Calu3 (cell line): ENCODE results near the gene FSTL1. TPM values are rescaled to one million over a fixed set of nuclear protein-coding genes. Genes with fewer than 3 reads are reported as not detected.

Experiments
- BruUV-seq: library from RNA; stranded (reverse); fragments of 400-500 nt; replicated peaks from 2 replicates; lab custom pipeline; 2021; lab: Mats Ljungman, UMichigan
- CTCF ChIA-PET: fragments of 300-600 bp; sonication (Branson Sonifier 250); formaldehyde crosslinking; loops from one replicate; lab custom pipeline; 2022; ENCODE audit warnings: antibody characterized with exemption; lab: Charles Lee
- DNase-seq: peaks from one replicate; pipeline ENCODE4 v3.0.0; 2022
- H3K27ac Mint-ChIP-seq: one replicate; pipeline ENCODE4 v1.8.0; 2022; ENCODE audit warnings: mixed read lengths; ENCODE audit not compliant: unreplicated experiment
- H3K27me3 Mint-ChIP-seq: one replicate; pipeline ENCODE4 v1.8.0; 2022; ENCODE audit warnings: mixed read lengths; ENCODE audit not compliant: unreplicated experiment
- H3K36me3 Mint-ChIP-seq: one replicate; pipeline ENCODE4 v1.8.0; 2022; ENCODE audit warnings: mild to moderate bottlenecking, moderate library complexity, mixed read lengths; ENCODE audit not compliant: insufficient read depth, unreplicated experiment
- H3K4me1 Mint-ChIP-seq: one replicate; pipeline ENCODE4 v1.8.0; 2022; ENCODE audit warnings: mild to moderate bottlenecking, low read depth, mixed read lengths; ENCODE audit not compliant: unreplicated experiment
- H3K4me3 Mint-ChIP-seq: one replicate; pipeline ENCODE4 v1.8.0; 2022; ENCODE audit warnings: mild to moderate bottlenecking, low read depth, moderate library complexity, mixed read lengths; ENCODE audit not compliant: unreplicated experiment
- H3K9me3 Mint-ChIP-seq: one replicate; pipeline ENCODE4 v1.8.0; 2022; ENCODE audit warnings: low read depth, mixed read lengths; ENCODE audit not compliant: unreplicated experiment
- intact Hi-C: fragments of 100-400 bp; cut with micrococcal nuclease; formaldehyde crosslinking; loops from one replicate; pipeline ENCODE4 v1.10.0; 2022; ENCODE audit not compliant: unreplicated experiment
- total RNA-seq: library from RNA; stranded (reverse); gene quantifications from 2 replicates; pipeline ENCODE4 v1.2.3, GENCODE V29; 2022
- TF ChIP-seq, protein P1 (sequence below): fragments of 200-600 bp; IDR thresholded peaks from one replicate; pipeline ENCODE4 v1.8.0; 2022; ENCODE audit warnings: antibody characterized with exemption; ENCODE audit not compliant: unreplicated experiment

FSTL1 gene
- total RNA-seq, 1 experiment from 2014 or later, result 18.5 TPM

DNA sequence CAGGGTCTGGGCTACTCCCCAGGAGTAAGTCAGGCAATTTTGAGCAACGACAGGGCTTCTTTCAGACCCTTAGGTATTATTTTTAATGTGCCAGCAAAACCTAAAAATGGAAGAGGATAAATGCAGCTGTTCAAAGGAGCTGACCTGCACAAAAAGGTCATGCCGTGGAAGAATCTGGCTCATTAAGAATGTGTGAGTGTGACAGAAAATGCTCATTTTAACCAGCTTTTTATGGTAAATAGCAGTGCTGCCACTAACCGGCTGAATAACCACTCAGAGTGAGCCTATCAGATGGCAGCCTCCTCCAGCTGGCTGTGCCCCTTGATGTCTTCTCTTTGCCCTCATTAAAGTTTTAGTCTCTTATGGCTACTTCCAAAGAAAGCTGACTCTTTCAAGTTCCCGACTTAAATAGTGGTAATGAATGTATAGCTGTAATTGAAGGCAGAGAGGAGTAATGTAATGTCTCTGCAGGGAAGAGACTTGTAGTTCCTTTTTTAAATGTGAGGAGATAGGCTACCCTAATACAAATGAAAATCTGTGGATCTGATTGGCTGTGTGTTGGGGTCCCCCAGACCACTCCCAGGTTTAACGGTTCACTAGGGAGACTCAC, 9.5 kb upstream of the FSTL1 start:
- Mint-ChIP-seq H3K27me3 (no peaks in the 10 kb centered on the region), H3K4me1 (no peaks in the 10 kb centered on the region), H3K36me3 (no peaks in the 10 kb centered on the region), H3K9me3 (peaks cover 2% of the 10 kb centered on the region), H3K27ac (no peak overlapping the region), H3K4me3 (no peak overlapping the region)
- BruUV-seq, result no TSS peak
- DNase-seq, result no peak
- TF ChIP-seq, protein P1, sequence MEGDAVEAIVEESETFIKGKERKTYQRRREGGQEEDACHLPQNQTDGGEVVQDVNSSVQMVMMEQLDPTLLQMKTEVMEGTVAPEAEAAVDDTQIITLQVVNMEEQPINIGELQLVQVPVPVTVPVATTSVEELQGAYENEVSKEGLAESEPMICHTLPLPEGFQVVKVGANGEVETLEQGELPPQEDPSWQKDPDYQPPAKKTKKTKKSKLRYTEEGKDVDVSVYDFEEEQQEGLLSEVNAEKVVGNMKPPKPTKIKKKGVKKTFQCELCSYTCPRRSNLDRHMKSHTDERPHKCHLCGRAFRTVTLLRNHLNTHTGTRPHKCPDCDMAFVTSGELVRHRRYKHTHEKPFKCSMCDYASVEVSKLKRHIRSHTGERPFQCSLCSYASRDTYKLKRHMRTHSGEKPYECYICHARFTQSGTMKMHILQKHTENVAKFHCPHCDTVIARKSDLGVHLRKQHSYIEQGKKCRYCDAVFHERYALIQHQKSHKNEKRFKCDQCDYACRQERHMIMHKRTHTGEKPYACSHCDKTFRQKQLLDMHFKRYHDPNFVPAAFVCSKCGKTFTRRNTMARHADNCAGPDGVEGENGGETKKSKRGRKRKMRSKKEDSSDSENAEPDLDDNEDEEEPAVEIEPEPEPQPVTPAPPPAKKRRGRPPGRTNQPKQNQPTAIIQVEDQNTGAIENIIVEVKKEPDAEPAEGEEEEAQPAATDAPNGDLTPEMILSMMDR, result no peak
- CTCF ChIA-PET, result interaction anchor here (0.6 kb wide), 1 partner anchor 15 kb away, joined by 8 read pairs; no protein-coding TSS in a partner anchor
- intact Hi-C loops, result no loop called here

DNA sequence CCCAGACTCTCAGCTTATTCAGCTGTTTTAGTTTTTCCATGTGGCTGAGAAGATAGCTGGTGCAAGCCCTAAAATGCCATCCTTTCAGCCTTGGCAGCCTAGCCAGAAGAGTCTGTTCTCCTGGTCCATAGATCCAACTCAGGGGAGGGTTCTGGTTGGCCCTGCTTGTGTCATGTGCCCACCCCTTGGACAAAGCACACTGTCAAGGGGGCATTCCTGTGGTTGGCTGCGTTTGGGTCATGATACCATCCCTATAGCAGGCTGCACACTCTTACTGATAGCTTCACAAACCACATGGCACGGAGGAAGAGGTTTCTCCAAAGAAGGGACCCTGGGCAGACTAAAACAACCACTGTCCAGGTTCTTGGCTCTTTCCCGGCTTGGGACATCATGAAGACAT, 8.4 kb upstream of the FSTL1 start:
- Mint-ChIP-seq H3K9me3 (peaks cover 2% of the 10 kb centered on the region), H3K4me1 (no peaks in the 10 kb centered on the region), H3K36me3 (no peaks in the 10 kb centered on the region), H3K27me3 (no peaks in the 10 kb centered on the region), H3K4me3 (no peak overlapping the region), H3K27ac (no peak overlapping the region)
- intact Hi-C loops, result no loop called here
- DNase-seq, result no peak
- TF ChIP-seq, protein P1, result no peak
- CTCF ChIA-PET, result no interaction called here
- no TSS peak for BruUV-seq

- BruUV-seq, result no TSS peak
- DNase-seq, result peak; percentile 27
- Mint-ChIP-seq H3K9me3 (peaks cover 2% of the 10 kb centered on the region), H3K36me3 (no peaks in the 10 kb centered on the region), H3K4me1 (no peaks in the 10 kb centered on the region), H3K27ac (no peak overlapping the region), H3K27me3 (no peaks in the 10 kb centered on the region), H3K4me3 (no peak overlapping the region)
- CTCF ChIA-PET, result interaction anchor here (0.8 kb wide), 1 partner anchor 14 kb away, joined by 3 read pairs; no protein-coding TSS in a partner anchor
- TF ChIP-seq, protein P1, result no peak
- intact Hi-C loops, result no loop called here
Observed at GRCh38 chr3:120457827-120458226, 7.0 kb upstream of the FSTL1 start.

- TF ChIP-seq, protein P1, result no peak
- DNase-seq, result no peak
- no TSS peak for BruUV-seq
- intact Hi-C loops, result no loop called here
- Mint-ChIP-seq H3K36me3 (peaks cover 18% of the 10 kb centered on the region), H3K27ac (no peak overlapping the region), H3K9me3 (peaks cover 2% of the 10 kb centered on the region), H3K4me3 (no peak overlapping the region), H3K4me1 (peaks cover 8% of the 10 kb centered on the region), H3K27me3 (no peaks in the 10 kb centered on the region)
- CTCF ChIA-PET, result interaction anchor here (1.6 kb wide), 1 partner anchor 10 kb away, joined by 3 read pairs; no protein-coding TSS in a partner anchor
Observed at GRCh38 chr3:120454076-120454689, 3.4 kb upstream of the FSTL1 start.
